ELR (cell line): ENCODE data around the gene PHACTR3.

ENCODE experiments used
- DNase-seq: peaks from one replicate; pipeline ENCODE4 v3.0.0-alpha.2; 2015; ENCODE audit warnings: low read depth

Gene PHACTR3

GRCh38 chr20:59671661-59672471, 67.5 kb downstream of the PHACTR3 start:
- DNase-seq, result no peak

DNA sequence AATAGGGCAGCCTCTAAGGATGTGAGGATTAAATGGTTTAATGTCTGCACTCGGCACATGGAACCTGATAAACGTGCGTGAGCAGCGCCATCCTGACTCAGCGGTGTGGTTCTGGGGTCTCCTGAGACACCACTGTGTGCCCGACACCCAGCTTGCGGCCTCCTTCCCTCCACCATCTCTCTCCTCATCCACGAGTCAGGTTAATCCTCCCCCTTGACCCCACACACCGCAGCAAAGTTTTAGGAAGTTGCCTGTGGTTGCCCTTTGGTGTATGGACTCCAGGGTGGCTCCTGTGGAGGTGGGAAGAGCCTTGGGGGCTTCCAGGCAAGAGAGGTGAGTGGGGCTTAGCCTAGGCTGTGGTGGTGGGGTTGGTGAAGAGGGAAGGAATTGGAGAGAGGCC, 68.2 kb downstream of the PHACTR3 start:
- no peak for DNase-seq

- DNase-seq, result no peak
Observed at GRCh38 chr20:59673288-59673997, 69.1 kb downstream of the PHACTR3 start.

GRCh38 chr20:59673998-59674445, 69.7 kb downstream of the PHACTR3 start:
- DNase-seq, result no peak

DNA sequence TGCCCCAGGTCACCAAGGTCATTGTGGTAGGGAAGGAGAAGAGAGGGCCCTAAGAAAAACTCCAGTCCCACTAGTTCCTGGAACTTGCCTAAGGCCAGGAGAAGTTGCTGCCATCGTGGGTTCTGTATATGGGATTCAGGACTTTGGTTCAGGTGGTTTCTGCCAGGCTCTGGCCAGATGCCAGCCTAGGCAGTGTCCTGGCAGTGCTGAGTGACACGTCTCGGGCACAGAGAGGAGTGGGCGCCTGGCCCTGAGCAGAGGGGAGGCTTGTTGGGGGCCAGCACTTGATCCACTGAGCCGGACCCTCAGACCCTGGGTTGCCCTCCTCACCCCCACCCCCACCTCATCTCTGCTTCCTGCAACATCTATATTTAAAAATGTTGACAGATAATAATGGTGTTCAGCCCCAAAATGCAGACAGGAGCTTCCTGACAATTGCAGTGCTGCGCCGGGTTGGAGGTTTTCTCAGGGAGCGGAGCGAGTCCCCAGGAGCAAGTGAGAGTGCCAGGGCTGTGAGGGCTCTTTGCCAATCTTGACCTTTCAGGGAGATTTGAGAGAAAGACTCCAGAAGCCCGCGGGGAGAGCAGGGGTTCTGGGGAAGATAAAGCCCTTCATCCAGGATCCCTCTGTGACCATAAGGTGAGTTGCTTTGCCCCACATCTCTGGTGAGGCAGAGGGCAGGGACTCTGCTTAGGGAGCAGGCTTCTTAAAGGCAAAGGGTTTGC, 71.9 kb downstream of the PHACTR3 start:
- DNase-seq, result no peak

DNA sequence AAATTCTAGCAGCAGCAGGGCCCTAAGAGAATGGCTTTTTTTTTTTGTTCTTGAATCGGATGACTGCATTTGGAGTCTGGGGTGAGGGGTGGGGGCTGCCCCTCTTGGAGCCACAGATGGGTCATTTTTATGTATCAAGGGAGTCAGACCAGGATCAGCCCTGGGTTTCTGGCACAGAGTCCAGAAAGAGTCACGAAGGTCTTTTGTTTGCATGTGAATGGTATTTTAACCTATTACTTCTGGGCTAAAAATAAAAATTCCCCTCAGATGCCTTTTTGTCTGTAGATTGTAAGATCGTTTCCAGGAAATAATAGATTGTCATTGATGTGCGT, 72.5 kb downstream of the PHACTR3 start:
- DNase-seq, result no peak

DNA sequence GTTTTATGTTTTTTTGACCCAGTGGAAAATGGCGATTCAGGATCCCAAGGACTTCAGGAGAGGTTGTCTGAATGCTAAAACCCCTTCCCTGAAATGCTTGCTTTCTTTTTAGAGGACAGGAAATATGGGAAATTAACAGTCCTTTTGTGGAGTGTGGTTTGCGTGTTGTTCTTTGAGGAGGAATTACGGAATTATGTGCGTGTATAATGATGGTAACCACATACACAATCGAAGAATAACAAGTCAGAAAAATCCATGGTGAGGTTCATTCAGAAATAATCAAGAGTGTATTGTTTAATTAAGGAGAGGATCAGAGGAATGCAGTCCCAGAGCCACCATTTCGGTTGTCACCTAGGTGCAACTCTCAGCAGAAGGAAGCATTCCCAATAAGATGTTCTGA, 73.2 kb downstream of the PHACTR3 start:
- DNase-seq, result no peak

DNA sequence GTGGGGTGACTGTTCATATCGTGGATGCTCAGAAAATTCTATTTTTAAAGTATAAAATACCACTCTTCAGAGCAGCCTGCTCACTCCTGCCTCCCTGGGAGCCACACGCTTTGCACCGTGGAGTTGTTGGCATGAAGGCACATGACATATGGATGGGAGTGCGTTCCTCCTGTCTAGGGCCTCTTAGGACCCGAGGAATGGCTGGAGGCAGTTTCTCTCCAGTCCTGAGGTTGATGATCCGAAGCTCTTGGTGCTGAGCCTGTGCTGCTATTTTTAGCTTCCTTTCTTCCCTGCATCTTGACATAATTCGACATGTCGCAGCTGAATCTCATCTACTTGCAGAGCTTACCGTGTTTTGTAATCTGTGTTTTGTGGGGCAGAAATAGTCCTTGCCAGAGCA, 73.9 kb downstream of the PHACTR3 start:
- no peak for DNase-seq

GRCh38 chr20:59678951-59679350, 74.6 kb downstream of the PHACTR3 start:
- no peak for DNase-seq

DNA sequence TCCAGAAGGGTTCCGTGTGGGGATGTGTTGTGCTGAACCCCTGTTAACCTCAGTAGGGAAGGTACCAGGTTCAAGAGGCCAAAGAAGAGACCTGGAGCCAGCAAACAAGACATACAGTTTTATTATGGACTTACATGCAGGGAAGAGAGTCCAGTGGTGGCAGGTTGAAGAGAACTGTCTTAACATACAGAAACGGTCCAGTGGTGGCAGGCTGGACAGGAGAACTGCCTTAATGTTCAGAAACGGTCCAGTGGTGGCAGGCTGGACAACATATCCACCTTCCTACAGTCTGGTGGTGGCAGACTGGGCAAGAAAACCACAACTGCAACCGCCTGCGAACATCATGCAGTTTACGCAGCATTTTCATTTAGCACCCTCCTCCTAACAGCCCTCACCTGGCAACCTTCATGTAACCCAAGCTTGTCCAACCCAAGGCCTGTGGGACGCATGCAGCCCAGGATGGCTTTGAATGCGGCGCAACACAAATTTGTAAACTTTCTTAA, 75.9 kb downstream of the PHACTR3 start:
- no peak for DNase-seq

GRCh38 chr20:59680852-59681251, 76.5 kb downstream of the PHACTR3 start:
- DNase-seq, result no peak

DNA sequence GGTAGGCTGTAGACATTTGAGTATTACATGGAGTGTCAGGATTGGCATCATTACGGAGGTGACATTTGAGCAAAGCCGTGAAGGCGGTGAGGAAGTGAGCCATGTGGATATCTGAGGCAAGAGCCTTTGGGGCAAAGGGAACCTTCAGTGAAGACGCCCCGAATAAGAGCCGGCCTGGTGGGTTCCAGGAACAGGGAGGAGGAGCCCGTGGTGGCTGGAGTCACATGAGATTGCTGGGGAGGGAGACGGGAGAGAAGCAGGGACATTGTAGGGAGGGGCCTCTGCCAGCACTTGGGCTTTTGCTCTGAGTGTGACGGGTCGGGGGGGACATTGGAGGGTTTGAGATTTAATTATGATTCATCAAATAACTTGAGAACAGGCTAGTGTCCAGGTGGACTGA, 78.3 kb downstream of the PHACTR3 start:
- DNase-seq, result no peak

GRCh38 chr20:59683181-59683580, 78.8 kb downstream of the PHACTR3 start:
- no peak for DNase-seq

DNA sequence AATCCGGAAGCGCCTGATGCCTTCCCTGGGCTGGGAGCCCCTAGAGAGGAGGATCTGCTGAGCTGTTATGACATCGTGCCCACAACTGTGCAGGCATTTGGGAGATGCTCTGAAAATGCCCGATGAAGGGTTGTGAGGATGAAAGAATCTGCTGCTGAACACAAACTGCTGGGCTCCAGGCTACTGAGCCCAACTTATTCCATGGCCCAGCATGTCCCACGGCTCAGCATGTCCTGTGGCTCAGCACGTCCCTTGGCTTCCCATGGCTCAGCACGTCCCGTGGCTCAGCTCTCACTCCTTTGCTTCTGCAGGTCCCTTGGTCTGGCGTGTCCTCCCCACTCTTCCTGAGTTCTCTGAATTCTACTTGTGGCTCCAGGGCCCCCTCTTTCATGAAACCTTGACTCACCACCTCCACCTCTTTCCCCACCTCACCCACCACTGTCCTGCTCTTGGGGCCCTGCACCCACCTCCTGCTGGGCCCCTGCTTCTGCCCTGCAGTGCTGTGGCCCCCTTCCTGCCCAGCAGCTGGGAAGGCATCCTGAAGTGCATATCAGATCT, 80.4 kb downstream of the PHACTR3 start:
- no peak for DNase-seq

GRCh38 chr20:59686404-59687346, 82.3 kb downstream of the PHACTR3 start:
- DNase-seq, result no peak

DNA sequence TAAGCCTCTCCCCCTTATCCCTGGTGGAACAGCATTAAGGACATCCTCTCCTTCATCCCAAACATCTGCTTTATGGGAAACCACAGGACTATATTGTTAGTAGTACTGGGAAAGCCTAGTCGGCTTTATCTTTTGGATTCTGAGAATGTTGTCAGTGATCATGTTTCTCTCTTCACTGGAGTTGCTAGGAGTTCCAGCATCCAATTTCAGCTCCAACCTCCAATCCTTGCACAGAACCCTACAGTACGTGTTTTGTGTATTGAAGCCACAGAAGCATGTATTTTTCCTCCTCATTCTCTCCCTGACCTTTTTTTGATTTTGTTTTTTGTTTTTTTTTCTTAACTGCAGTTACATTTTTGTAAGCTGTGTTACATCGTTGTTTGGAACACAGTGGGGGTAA, 84.0 kb downstream of the PHACTR3 start:
- DNase-seq, result no peak

DNA sequence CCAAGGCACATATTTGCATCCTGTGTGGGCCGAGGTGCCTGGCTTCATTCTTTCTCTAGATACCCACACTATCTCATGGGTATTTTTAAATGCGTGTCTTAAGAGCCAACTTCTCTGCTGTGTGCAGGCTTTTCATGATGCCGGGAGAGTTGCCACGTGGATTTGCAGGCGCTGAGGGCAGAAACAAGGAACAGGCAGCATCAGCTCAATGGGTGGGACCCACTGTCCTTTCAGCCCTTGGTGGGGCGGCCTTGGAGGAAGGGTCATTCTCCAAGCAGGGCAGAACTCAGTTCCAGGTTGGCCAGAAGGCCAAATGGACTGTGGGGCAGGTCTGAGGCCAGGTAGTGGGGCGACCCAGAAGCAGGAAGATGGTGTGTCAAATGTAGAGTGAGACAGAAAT, 84.7 kb downstream of the PHACTR3 start:
- no peak for DNase-seq

DNA sequence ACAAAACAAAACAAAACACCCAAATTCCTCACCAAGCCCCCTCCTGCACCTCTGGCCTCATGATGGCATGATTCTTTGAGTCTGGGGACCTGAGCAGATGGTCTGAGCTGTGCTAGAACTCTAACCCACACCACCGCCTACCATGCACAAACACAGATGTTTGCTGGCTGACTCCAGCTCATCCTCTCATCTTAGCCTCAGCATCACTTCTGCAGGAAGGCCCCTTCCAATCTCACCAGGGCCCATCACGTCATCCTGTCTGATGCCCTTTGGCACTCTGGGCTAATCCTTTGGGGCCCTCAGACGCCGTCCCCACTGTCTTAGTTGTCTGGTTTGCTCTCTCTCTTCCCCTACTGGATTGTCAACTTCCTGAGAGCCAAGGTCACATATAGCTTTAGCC, 85.8 kb downstream of the PHACTR3 start:
- DNase-seq, result no peak

DNA sequence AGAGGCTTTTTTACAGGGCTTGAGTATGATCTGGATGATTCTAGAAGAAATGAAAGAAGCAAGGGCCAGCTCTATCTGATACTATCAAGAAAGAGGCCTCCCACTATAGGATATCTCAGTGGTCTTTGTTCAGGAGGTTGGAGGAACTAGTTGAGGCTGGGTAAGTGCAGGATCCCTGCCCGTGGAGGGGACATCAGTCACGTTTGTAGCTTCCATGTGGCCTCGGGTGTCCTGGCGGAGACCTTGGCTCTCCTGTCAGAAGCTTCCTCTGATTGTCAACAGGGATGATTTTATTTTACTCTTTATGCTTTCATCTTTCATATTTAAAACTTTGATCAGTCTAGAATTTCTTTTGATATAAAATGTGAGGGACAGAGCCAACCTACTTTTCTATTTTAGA, 86.6 kb downstream of the PHACTR3 start:
- DNase-seq, result no peak

GRCh38 chr20:59692139-59692538, 87.8 kb downstream of the PHACTR3 start:
- no peak for DNase-seq

DNA sequence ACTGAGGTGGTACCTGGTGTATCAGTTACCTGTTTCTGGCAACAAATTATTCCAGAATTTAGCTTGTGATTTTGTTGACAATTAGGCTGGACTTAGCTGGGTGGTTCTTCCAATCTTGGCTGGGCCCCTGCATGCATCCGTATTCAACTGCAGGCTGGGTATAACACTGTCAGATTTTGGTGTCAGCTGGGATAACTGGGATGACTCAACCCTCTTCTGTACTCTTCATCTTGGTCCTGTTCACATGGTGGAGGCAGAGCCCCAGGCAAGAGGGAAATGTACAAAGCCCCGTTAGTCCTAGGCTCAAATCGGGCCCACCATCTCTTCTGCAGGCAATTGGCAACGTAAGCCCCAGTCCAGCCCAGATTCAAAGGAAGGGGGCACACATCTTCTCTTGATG, 89.2 kb downstream of the PHACTR3 start:
- no peak for DNase-seq
